HEK293 (cell line): ENCODE measurements around the gene ARMS2.

Experiments
- CTCF ChIA-PET: fragments of 350-600 bp; formaldehyde crosslinking; extraction: SDS; loops from one replicate; lab custom pipeline; 2021; ENCODE audit warnings: antibody characterized with exemption; lab: Yijun Ruan, JAX
- POLR2A ChIA-PET: fragments of 300-600 bp; formaldehyde crosslinking; extraction: SDS; loops from one replicate; lab custom pipeline; 2020; ENCODE audit warnings: antibody characterized with exemption, inconsistent platforms; lab: Yijun Ruan, JAX
- H3K27ac ChIP-seq: fragments of 200-500 bp; sonication (Bioruptor generic); 2 replicates; pipeline ENCODE4 v1.5.1; 2014; ENCODE audit warnings: low read depth, low read length, control low read depth, inconsistent platforms; ENCODE audit errors: extremely low read depth
- H3K36me3 ChIP-seq, 2 experiments: fragments of 200-500 bp in 1 of 2; sonication (Bioruptor generic) in 1 of 2; 1 replicate in 1 of 2; 2 replicates in 1 of 2; pipeline ENCODE4 v1.5.1; 2014 to 2017; ENCODE audit warnings: inconsistent platforms in 2 of 2, low read length in 2 of 2; ENCODE audit not compliant: control insufficient read depth in 2 of 2, insufficient read depth in 1 of 2
- H3K4me1 ChIP-seq: fragments of 200-500 bp; sonication (Bioruptor generic); 2 replicates; pipeline ENCODE4 v1.5.1; 2014; ENCODE audit warnings: mild to moderate bottlenecking, low read length, inconsistent platforms; ENCODE audit not compliant: control insufficient read depth, insufficient read depth
- H3K4me3 ChIP-seq: 2 replicates; pipeline ENCODE4 v1.5.1; 2011; ENCODE audit warnings: low read depth, mild to moderate bottlenecking, control low read depth, low read length, moderate library complexity
- H3K9me3 ChIP-seq: fragments of 200-500 bp; sonication (Bioruptor generic); 2 replicates; pipeline ENCODE4 v1.5.1; 2014; ENCODE audit warnings: low read depth, low read length, inconsistent platforms; ENCODE audit not compliant: control insufficient read depth, insufficient read depth
- IKZF3 ChIP-seq: fragments of 450-650 bp; IDR thresholded peaks from 2 replicates; pipeline ENCODE4 v1.5.0; 2018; ENCODE audit warnings: missing biosample characterization, mild to moderate bottlenecking, missing genetic modification characterization, moderate library complexity
- KLF9 ChIP-seq: fragments of 450-650 bp; formaldehyde crosslinking; IDR thresholded peaks from 2 replicates; pipeline ENCODE4 v1.5.1; 2016; ENCODE audit warnings: missing biosample characterization, missing genetic modification characterization, low read depth
- MZF1 ChIP-seq: fragments of 450-650 bp; formaldehyde crosslinking; IDR thresholded peaks from 2 replicates; pipeline ENCODE4 v1.5.1; 2017; ENCODE audit warnings: missing biosample characterization, missing genetic modification characterization, borderline replicate concordance
- TCF7L2 ChIP-seq: IDR thresholded peaks from 2 replicates; pipeline ENCODE4 v1.6.1; 2011; ENCODE audit warnings: low read depth, mild to moderate bottlenecking, inconsistent platforms, low read length, moderate library complexity, borderline replicate concordance
- ZBTB1 ChIP-seq: fragments of 450-650 bp; formaldehyde crosslinking; IDR thresholded peaks from 2 replicates; pipeline ENCODE4 v1.5.1; 2016; ENCODE audit warnings: missing biosample characterization, missing genetic modification characterization
- ZBTB21 ChIP-seq: fragments of 450-650 bp; formaldehyde crosslinking; IDR thresholded peaks from 2 replicates; pipeline ENCODE4 v1.5.1; 2017; ENCODE audit warnings: missing biosample characterization, missing genetic modification characterization
- ZBTB6 ChIP-seq: fragments of 450-650 bp; formaldehyde crosslinking; IDR thresholded peaks from 2 replicates; pipeline ENCODE4 v1.5.1; 2017; ENCODE audit warnings: missing biosample characterization, missing genetic modification characterization
- ZNF157 ChIP-seq: fragments of 450-650 bp; formaldehyde crosslinking; IDR thresholded peaks from 2 replicates; pipeline ENCODE4 v1.5.1; 2016; ENCODE audit warnings: missing biosample characterization, missing genetic modification characterization
- ZNF514 ChIP-seq: fragments of 450-650 bp; formaldehyde crosslinking; IDR thresholded peaks from 2 replicates; pipeline ENCODE4 v1.5.1; 2016; ENCODE audit warnings: missing biosample characterization, missing genetic modification characterization
- ZNF549 ChIP-seq: fragments of 450-650 bp; IDR thresholded peaks from 2 replicates; pipeline ENCODE4 v1.5.1; 2018; ENCODE audit warnings: missing biosample characterization, missing genetic modification characterization, mild to moderate bottlenecking, inconsistent platforms, moderate library complexity
- ZNF664 ChIP-seq: fragments of 450-650 bp; formaldehyde crosslinking; IDR thresholded peaks from 2 replicates; pipeline ENCODE4 v1.5.1; 2016; ENCODE audit warnings: missing biosample characterization, missing genetic modification characterization
- TF ChIP-seq, protein P1 (sequence below): fragments of 450-650 bp; formaldehyde crosslinking; IDR thresholded peaks from 2 replicates; pipeline ENCODE4 v1.5.1; 2016; ENCODE audit warnings: missing biosample characterization, missing genetic modification characterization
- TF ChIP-seq, protein P2 (sequence below): fragments of 450-650 bp; formaldehyde crosslinking; optimal IDR thresholded peaks from 2 replicates; pipeline ENCODE3; 2016; ENCODE audit warnings: missing biosample characterization, mild to moderate bottlenecking, missing genetic modification characterization
- TF ChIP-seq, protein P3 (sequence below): fragments of 450-650 bp; formaldehyde crosslinking; IDR thresholded peaks from 2 replicates; pipeline ENCODE4 v1.5.1; 2016; ENCODE audit warnings: missing biosample characterization, missing genetic modification characterization, borderline replicate concordance

Gene ARMS2

DNA sequence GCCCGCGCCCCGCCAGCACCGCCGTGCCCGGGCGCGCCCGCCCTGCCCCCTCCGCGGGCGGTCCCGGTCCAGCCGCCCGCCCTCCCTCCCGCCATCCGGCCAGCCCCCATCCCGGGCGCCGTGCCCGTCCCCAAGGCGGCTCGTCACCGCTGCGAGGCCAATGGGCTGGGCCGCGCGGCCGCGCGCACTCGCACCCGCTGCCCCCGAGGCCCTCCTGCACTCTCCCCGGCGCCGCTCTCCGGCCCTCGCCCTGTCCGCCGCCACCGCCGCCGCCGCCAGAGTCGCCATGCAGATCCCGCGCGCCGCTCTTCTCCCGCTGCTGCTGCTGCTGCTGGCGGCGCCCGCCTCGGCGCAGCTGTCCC is 6.9 kb downstream of the ARMS2 start, which contains the start of gene HTRA1:
Gene HTRA1, plus strand, starts transcription at position 187 of the 362 bp plus-strand sequence. Its CDS starts 100 bp downstream, at position 287.
- ChIA-PET CTCF (no interaction called here), POLR2A (no interaction called here)
- Histone ChIP-seq H3K9me3 (no peaks in the 10 kb centered on the region), H3K4me3 (peak within 1 kb of the TSS; percentile 39), H3K27ac (peak within 1 kb of the TSS; percentile 69; the same call in 1 of the 2 replicates), H3K4me1 (peaks cover 2% of the 10 kb centered on the region; the same call in 1 of the 2 replicates), H3K36me3 (no peaks in the 10 kb centered on the region)
- TF ChIP-seq, protein P1, sequence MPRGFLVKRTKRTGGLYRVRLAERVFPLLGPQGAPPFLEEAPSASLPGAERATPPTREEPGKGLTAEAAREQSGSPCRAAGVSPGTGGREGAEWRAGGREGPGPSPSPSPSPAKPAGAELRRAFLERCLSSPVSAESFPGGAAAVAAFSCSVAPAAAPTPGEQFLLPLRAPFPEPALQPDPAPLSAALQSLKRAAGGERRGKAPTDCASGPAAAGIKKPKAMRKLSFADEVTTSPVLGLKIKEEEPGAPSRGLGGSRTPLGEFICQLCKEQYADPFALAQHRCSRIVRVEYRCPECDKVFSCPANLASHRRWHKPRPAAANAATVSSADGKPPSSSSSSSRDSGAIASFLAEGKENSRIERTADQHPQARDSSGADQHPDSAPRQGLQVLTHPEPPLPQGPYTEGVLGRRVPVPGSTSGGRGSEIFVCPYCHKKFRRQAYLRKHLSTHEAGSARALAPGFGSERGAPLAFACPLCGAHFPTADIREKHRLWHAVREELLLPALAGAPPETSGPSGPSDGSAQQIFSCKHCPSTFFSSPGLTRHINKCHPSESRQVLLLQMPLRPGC (tag by site-specific recombination), result no peak
- TF ChIP-seq ZBTB6 (tag by site-specific recombination), result no peak
- TF ChIP-seq ZBTB21 (tag by site-specific recombination), result no peak
- TF ChIP-seq, protein P2, sequence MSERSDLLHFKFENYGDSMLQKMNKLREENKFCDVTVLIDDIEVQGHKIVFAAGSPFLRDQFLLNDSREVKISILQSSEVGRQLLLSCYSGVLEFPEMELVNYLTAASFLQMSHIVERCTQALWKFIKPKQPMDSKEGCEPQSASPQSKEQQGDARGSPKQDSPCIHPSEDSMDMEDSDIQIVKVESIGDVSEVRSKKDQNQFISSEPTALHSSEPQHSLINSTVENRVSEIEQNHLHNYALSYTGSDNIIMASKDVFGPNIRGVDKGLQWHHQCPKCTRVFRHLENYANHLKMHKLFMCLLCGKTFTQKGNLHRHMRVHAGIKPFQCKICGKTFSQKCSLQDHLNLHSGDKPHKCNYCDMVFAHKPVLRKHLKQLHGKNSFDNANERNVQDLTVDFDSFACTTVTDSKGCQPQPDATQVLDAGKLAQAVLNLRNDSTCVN (tag by site-specific recombination), result peak; percentile 16
- no peak for TF ChIP-seq ZNF157 (tag by site-specific recombination)

- no peaks in the 10 kb centered on the region for H3K9me3 ChIP-seq
- ChIA-PET POLR2A (no interaction called here), CTCF (no interaction called here)
- peak overlapping the region; percentile 39 for H3K4me3 ChIP-seq
- H3K4me1 ChIP-seq, result peaks cover 2% of the 10 kb centered on the region; the same call in 1 of the 2 replicates
- TF ChIP-seq ZNF549 (tag by site-specific recombination) (no peak), ZBTB1 (tag by site-specific recombination) (no peak), TCF7L2 (no peak), KLF9 (tag by site-specific recombination) (no peak), IKZF3 (tag by site-specific recombination) (no peak), ZNF514 (tag by site-specific recombination) (no peak), MZF1 (no peak), ZNF664 (tag by site-specific recombination) (no peak)
- TF ChIP-seq, protein P3, sequence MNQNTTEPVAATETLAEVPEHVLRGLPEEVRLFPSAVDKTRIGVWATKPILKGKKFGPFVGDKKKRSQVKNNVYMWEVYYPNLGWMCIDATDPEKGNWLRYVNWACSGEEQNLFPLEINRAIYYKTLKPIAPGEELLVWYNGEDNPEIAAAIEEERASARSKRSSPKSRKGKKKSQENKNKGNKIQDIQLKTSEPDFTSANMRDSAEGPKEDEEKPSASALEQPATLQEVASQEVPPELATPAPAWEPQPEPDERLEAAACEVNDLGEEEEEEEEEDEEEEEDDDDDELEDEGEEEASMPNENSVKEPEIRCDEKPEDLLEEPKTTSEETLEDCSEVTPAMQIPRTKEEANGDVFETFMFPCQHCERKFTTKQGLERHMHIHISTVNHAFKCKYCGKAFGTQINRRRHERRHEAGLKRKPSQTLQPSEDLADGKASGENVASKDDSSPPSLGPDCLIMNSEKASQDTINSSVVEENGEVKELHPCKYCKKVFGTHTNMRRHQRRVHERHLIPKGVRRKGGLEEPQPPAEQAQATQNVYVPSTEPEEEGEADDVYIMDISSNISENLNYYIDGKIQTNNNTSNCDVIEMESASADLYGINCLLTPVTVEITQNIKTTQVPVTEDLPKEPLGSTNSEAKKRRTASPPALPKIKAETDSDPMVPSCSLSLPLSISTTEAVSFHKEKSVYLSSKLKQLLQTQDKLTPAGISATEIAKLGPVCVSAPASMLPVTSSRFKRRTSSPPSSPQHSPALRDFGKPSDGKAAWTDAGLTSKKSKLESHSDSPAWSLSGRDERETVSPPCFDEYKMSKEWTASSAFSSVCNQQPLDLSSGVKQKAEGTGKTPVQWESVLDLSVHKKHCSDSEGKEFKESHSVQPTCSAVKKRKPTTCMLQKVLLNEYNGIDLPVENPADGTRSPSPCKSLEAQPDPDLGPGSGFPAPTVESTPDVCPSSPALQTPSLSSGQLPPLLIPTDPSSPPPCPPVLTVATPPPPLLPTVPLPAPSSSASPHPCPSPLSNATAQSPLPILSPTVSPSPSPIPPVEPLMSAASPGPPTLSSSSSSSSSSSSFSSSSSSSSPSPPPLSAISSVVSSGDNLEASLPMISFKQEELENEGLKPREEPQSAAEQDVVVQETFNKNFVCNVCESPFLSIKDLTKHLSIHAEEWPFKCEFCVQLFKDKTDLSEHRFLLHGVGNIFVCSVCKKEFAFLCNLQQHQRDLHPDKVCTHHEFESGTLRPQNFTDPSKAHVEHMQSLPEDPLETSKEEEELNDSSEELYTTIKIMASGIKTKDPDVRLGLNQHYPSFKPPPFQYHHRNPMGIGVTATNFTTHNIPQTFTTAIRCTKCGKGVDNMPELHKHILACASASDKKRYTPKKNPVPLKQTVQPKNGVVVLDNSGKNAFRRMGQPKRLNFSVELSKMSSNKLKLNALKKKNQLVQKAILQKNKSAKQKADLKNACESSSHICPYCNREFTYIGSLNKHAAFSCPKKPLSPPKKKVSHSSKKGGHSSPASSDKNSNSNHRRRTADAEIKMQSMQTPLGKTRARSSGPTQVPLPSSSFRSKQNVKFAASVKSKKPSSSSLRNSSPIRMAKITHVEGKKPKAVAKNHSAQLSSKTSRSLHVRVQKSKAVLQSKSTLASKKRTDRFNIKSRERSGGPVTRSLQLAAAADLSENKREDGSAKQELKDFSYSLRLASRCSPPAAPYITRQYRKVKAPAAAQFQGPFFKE, result no peak
- no peaks in the 10 kb centered on the region for H3K36me3 ChIP-seq
- H3K27ac ChIP-seq, result peak overlapping the region; percentile 69; the same call in 1 of the 2 replicates
These were observed 7.5 kb downstream of the ARMS2 start for GRCh38 chr10:122461729-122462532.
